Measurements from ENCODE around the gene KCNC1.

DNA sequence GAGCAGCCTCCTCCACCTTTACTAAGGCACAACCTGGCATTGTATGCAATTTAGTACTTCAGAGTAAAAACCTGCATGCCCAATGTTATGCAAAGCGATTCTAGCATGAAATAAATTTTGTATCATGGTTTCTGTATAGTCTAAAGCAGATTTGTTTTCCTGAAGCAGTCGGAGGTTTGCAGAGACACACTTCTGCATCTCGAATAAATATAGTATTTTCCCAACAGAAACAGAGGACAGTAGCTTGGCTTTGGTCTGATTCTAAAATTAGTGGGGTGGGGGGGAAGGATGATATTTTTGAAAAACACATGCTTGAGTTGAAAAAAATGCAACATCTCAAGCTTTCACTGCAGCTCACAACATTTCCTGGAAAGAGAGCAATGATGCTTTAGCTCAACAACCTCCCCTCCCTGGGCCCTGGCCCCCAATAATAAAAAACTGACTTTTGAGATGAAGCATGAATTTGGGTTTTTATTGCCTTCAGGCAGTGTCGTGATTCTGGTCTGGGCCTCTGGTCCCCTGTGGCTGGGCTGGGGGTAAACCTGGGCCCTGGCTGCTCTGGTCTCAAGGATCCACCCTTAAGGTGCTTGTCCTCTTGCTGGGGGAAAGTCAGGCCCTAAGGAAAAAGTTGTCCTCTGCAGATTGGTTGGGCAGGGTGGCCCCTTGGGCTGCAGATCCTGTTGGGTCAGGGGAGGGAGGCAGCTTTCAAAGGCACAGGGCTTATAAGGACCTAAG lies 48.2 kb downstream of the KCNC1 start:
- TF ChIP-seq, protein P1, sequence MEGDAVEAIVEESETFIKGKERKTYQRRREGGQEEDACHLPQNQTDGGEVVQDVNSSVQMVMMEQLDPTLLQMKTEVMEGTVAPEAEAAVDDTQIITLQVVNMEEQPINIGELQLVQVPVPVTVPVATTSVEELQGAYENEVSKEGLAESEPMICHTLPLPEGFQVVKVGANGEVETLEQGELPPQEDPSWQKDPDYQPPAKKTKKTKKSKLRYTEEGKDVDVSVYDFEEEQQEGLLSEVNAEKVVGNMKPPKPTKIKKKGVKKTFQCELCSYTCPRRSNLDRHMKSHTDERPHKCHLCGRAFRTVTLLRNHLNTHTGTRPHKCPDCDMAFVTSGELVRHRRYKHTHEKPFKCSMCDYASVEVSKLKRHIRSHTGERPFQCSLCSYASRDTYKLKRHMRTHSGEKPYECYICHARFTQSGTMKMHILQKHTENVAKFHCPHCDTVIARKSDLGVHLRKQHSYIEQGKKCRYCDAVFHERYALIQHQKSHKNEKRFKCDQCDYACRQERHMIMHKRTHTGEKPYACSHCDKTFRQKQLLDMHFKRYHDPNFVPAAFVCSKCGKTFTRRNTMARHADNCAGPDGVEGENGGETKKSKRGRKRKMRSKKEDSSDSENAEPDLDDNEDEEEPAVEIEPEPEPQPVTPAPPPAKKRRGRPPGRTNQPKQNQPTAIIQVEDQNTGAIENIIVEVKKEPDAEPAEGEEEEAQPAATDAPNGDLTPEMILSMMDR (conservative IDR thresholded peaks at IDR 0.05 in 1 of 2, IDR thresholded peaks at IDR 0.05 in 1 of 2; ENCODE audit: low read depth in 1 of 2, low read length in 2 of 2), result no peak
- no peak for TF ChIP-seq EZH2 (IDR thresholded peaks at IDR 0.05; ENCODE audit: low read length, missing control alignments)
